ENCODE results near the gene C3orf22.

C3orf22 gene

DNA sequence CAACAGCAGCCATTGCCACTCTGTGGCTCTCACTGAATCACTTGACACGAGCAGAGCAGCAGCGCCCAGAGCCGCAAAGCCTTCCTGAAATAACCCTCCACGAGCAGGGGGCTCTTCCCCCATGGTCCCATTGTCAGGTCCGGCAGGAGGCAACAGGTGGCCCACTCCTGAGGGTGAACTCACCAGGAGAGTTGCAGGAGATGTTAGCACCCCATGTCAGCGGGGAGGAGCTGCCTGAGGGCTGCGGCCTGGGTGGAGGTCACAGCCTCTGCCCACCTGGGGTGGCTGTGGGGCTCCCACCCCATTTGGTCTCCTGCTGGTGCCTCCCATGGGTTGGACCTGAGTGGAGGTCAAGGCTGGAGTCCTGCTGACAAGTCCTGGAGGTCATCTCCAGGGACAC is 12.3 kb upstream of the C3orf22 start:
- TF ChIP-seq ZIC2 (tag by site-specific recombination; IDR thresholded peaks at IDR 0.05) (peak; percentile 60), GLIS1 (tag by site-specific recombination; IDR thresholded peaks at IDR 0.05) (peak; percentile 61), SCRT2 (tag by site-specific recombination; IDR thresholded peaks at IDR 0.05) (peak; percentile 63), ZBTB7A (tag by site-specific recombination; IDR thresholded peaks at IDR 0.05; ENCODE audit: low read depth) (no peak)
- H3K9me3 ChIP-seq (ENCODE audit: control insufficient read depth, insufficient read depth, low read depth, low read length) = no peaks in the 10 kb centered on the region
- no peak overlapping the region for H3K4me3 ChIP-seq (ENCODE audit: low read depth, low read length)
- no peak overlapping the region for H3K27ac ChIP-seq (ENCODE audit: extremely low read depth, low read depth, low read length)
- H3K4me1 ChIP-seq (ENCODE audit: control insufficient read depth, insufficient read depth, low read length) = no peaks in the 10 kb centered on the region
- ChIA-PET CTCF (no interaction called here), POLR2A (no interaction called here)
- H3K36me3 ChIP-seq (ENCODE audit: control insufficient read depth in 2 of 2, insufficient read depth in 1 of 2, low read length in 2 of 2) = no peaks in the 10 kb centered on the region

- H3K4me3 ChIP-seq (ENCODE audit: low read depth, low read length) = no peak overlapping the region
- POLR2A ChIA-PET = no interaction called here
- CTCF ChIA-PET = interaction anchor here (0.6 kb wide), 1 partner anchor 1504 kb away, joined by 3 read pairs; no protein-coding TSS in a partner anchor
Observed at GRCh38 chr3:126570103-126570541, 11.4 kb upstream of the C3orf22 start.

DNA sequence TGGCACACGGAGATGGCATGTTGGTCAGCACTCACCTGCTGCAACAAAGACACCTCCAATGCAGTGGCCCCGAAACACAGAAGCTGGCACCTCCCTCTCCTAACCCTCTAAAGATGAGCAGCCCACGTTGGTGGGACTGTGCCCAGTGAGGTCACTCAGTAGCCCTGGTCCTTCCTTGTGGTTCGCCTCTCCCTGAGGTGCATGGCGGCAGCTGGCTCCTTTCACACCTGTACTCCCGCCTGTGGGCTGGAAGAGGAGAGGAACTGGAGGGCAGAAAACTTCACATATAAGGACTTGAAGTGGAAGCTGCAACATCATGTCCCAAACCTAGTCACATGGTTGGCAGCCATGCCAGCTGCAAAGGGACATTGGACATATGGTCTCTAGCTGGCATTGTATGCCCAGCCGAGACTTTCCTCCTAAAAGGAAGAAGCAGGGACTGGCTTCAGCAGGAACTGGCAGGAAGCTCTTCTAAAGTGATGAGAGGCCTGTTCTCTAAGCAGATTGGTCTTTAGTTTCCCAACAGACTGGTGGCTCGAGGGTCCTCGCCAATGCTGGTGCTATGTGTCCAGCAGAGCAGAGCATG is 10.8 kb upstream of the C3orf22 start:
- Histone ChIP-seq H3K4me3 (ENCODE audit: low read depth, low read length) (no peak overlapping the region), H3K27ac (ENCODE audit: extremely low read depth, low read depth, low read length) (no peak overlapping the region), H3K36me3 (ENCODE audit: control insufficient read depth in 2 of 2, insufficient read depth in 1 of 2, low read length in 2 of 2) (no peaks in the 10 kb centered on the region), H3K9me3 (ENCODE audit: control insufficient read depth, insufficient read depth, low read depth, low read length) (no peaks in the 10 kb centered on the region), H3K4me1 (ENCODE audit: control insufficient read depth, insufficient read depth, low read length) (no peaks in the 10 kb centered on the region)
- TF ChIP-seq ZNF19 (tag by site-specific recombination; IDR thresholded peaks at IDR 0.05; ENCODE audit: low read depth) (no peak), ZNF350 (tag by site-specific recombination; IDR thresholded peaks at IDR 0.05) (no peak), MZF1 (tag by site-specific recombination; IDR thresholded peaks at IDR 0.05; ENCODE audit: borderline replicate concordance) (no peak), ZBTB20 (tag by site-specific recombination; IDR thresholded peaks at IDR 0.05) (no peak), ZNF341 (tag by site-specific recombination; IDR thresholded peaks at IDR 0.05; ENCODE audit: low read depth) (no peak), ZBTB17 (tag by site-specific recombination; IDR thresholded peaks at IDR 0.05) (no peak), ZNF132 (tag by site-specific recombination; IDR thresholded peaks at IDR 0.05; ENCODE audit: borderline replicate concordance) (no peak)
- ChIA-PET CTCF (interaction anchor here (0.6 kb wide), 1 partner anchor 1505 kb away, joined by 3 read pairs; no protein-coding TSS in a partner anchor), POLR2A (no interaction called here)

More at GRCh38 chr3:126570103-126570541, 11.4 kb upstream of the C3orf22 start:
- TF ChIP-seq KLF16 (tag by site-specific recombination; IDR thresholded peaks at IDR 0.05) = no peak
- TF ChIP-seq HOXD13 (CRISPR knock-in tag; IDR thresholded peaks at IDR 0.05; ENCODE audit: borderline replicate concordance) = no peak
- TF ChIP-seq ZBTB20 (tag by site-specific recombination; IDR thresholded peaks at IDR 0.05) = no peak
- no peak for TF ChIP-seq ZNF366 (tag by site-specific recombination; conservative IDR thresholded peaks at IDR 0.05)
- TF ChIP-seq ZNF530 (tag by site-specific recombination; IDR thresholded peaks at IDR 0.05; ENCODE audit: low read depth) = no peak
- TF ChIP-seq ZIC2 (tag by site-specific recombination; IDR thresholded peaks at IDR 0.05) = peak; percentile 57
- no peaks in the 10 kb centered on the region for H3K9me3 ChIP-seq (ENCODE audit: control insufficient read depth, insufficient read depth, low read depth, low read length)
- H3K27ac ChIP-seq (ENCODE audit: extremely low read depth, low read depth, low read length) = no peak overlapping the region
- no peaks in the 10 kb centered on the region for H3K36me3 ChIP-seq (ENCODE audit: control insufficient read depth in 2 of 2, insufficient read depth in 1 of 2, low read length in 2 of 2)
- no peaks in the 10 kb centered on the region for H3K4me1 ChIP-seq (ENCODE audit: control insufficient read depth, insufficient read depth, low read length)

GRCh38 chr3:126568776-126569342 is 10.1 kb upstream of the C3orf22 start:
- Histone ChIP-seq H3K27ac (ENCODE audit: extremely low read depth, low read depth, low read length) (no peak overlapping the region), H3K4me3 (ENCODE audit: low read depth, low read length) (no peak overlapping the region), H3K9me3 (ENCODE audit: control insufficient read depth, insufficient read depth, low read depth, low read length) (no peaks in the 10 kb centered on the region), H3K36me3 (ENCODE audit: control insufficient read depth in 2 of 2, insufficient read depth in 1 of 2, low read length in 2 of 2) (no peaks in the 10 kb centered on the region), H3K4me1 (ENCODE audit: control insufficient read depth, insufficient read depth, low read length) (no peaks in the 10 kb centered on the region)
- POLR2A ChIA-PET = no interaction called here
- CTCF ChIA-PET = no interaction called here
- TF ChIP-seq, protein P1, sequence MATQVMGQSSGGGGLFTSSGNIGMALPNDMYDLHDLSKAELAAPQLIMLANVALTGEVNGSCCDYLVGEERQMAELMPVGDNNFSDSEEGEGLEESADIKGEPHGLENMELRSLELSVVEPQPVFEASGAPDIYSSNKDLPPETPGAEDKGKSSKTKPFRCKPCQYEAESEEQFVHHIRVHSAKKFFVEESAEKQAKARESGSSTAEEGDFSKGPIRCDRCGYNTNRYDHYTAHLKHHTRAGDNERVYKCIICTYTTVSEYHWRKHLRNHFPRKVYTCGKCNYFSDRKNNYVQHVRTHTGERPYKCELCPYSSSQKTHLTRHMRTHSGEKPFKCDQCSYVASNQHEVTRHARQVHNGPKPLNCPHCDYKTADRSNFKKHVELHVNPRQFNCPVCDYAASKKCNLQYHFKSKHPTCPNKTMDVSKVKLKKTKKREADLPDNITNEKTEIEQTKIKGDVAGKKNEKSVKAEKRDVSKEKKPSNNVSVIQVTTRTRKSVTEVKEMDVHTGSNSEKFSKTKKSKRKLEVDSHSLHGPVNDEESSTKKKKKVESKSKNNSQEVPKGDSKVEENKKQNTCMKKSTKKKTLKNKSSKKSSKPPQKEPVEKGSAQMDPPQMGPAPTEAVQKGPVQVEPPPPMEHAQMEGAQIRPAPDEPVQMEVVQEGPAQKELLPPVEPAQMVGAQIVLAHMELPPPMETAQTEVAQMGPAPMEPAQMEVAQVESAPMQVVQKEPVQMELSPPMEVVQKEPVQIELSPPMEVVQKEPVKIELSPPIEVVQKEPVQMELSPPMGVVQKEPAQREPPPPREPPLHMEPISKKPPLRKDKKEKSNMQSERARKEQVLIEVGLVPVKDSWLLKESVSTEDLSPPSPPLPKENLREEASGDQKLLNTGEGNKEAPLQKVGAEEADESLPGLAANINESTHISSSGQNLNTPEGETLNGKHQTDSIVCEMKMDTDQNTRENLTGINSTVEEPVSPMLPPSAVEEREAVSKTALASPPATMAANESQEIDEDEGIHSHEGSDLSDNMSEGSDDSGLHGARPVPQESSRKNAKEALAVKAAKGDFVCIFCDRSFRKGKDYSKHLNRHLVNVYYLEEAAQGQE (tag by site-specific recombination; IDR thresholded peaks at IDR 0.05) = no peak
- no peak for TF ChIP-seq ZNF596 (tag by site-specific recombination; IDR thresholded peaks at IDR 0.05)
- no peak for TF ChIP-seq ZNF112 (tag by site-specific recombination; IDR thresholded peaks at IDR 0.05)
- TF ChIP-seq HOXD13 (CRISPR knock-in tag; IDR thresholded peaks at IDR 0.05; ENCODE audit: borderline replicate concordance) = no peak
- no peak for TF ChIP-seq ZNF10 (tag by site-specific recombination; IDR thresholded peaks at IDR 0.05)
- TF ChIP-seq ZNF501 (tag by site-specific recombination; IDR thresholded peaks at IDR 0.05) = no peak
- TF ChIP-seq KLF16 (tag by site-specific recombination; IDR thresholded peaks at IDR 0.05) = no peak
- no peak for TF ChIP-seq OSR2 (tag by site-specific recombination; IDR thresholded peaks at IDR 0.05)
- TF ChIP-seq, protein P2, sequence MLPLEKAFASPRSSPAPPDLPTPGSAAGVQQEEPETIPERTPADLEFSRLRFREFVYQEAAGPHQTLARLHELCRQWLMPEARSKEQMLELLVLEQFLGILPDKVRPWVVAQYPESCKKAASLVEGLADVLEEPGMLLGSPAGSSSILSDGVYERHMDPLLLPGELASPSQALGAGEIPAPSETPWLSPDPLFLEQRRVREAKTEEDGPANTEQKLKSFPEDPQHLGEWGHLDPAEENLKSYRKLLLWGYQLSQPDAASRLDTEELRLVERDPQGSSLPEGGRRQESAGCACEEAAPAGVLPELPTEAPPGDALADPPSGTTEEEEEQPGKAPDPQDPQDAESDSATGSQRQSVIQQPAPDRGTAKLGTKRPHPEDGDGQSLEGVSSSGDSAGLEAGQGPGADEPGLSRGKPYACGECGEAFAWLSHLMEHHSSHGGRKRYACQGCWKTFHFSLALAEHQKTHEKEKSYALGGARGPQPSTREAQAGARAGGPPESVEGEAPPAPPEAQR (tag by site-specific recombination; IDR thresholded peaks at IDR 0.05) = no peak
- no peak for TF ChIP-seq ZNF157 (tag by site-specific recombination; IDR thresholded peaks at IDR 0.05)
- no peak for TF ChIP-seq TRIM28 (IDR thresholded peaks at IDR 0.05; ENCODE audit: borderline replicate concordance, low read length)
- TF ChIP-seq SP2 (tag by site-specific recombination; IDR thresholded peaks at IDR 0.05) = no peak
